ENCODE measurements around the gene MRGPRF. TPM values are rescaled to one million over a fixed set of nuclear protein-coding genes. Genes with fewer than 3 reads are reported as not detected.

The MRGPRF gene
- polyA plus RNA-seq, 1 of the 3 experiments (the other 2 are of a cell fraction), result 0.18 TPM

- no peak for TF ChIP-seq CTCF (IDR thresholded peaks at IDR 0.05)
- TF ChIP-seq RCOR1 (IDR thresholded peaks at IDR 0.05; ENCODE audit: low read length), result no peak
- TF ChIP-seq, protein P1, sequence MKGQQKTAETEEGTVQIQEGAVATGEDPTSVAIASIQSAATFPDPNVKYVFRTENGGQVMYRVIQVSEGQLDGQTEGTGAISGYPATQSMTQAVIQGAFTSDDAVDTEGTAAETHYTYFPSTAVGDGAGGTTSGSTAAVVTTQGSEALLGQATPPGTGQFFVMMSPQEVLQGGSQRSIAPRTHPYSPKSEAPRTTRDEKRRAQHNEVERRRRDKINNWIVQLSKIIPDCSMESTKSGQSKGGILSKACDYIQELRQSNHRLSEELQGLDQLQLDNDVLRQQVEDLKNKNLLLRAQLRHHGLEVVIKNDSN (IDR thresholded peaks at IDR 0.05; ENCODE audit: borderline replicate concordance, low read depth), result peak; percentile 75; the same call in 1 of the 2 replicates
- TF ChIP-seq RXRA (IDR thresholded peaks at IDR 0.05; ENCODE audit: borderline replicate concordance, low read depth), result no peak
- TF ChIP-seq EP300 (IDR thresholded peaks at IDR 0.05; ENCODE audit: borderline replicate concordance in 1 of 2, low read depth in 1 of 2, low read length in 1 of 2), result no peak
- peak; percentile 65 for TF ChIP-seq TCF12 (IDR thresholded peaks at IDR 0.05)
- TF ChIP-seq NFIC (IDR thresholded peaks at IDR 0.05; ENCODE audit: borderline replicate concordance), result peak; percentile 34; the same call in 1 of the 2 replicates
Observed at GRCh38 chr11:69040581-69041260, 27.7 kb upstream of the MRGPRF start (continued).

GRCh38 chr11:69040051-69040450 lies 27.0 kb upstream of the MRGPRF start:
- TF ChIP-seq, protein P2, sequence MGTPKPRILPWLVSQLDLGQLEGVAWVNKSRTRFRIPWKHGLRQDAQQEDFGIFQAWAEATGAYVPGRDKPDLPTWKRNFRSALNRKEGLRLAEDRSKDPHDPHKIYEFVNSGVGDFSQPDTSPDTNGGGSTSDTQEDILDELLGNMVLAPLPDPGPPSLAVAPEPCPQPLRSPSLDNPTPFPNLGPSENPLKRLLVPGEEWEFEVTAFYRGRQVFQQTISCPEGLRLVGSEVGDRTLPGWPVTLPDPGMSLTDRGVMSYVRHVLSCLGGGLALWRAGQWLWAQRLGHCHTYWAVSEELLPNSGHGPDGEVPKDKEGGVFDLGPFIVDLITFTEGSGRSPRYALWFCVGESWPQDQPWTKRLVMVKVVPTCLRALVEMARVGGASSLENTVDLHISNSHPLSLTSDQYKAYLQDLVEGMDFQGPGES (IDR thresholded peaks at IDR 0.05; ENCODE audit: low read depth, low read length), result no peak
- Histone ChIP-seq H3K27ac (ENCODE audit: low read depth in 2 of 2, low read length in 1 of 2) (peak overlapping the region in 1 of 2 experiments; percentile 72; a peak in 1 of 4 replicates), H3K9me3 (no peaks in the 10 kb centered on the region), H2AFZ (ENCODE audit: low read depth) (no peak overlapping the region), H3F3A (replicated peaks; ENCODE audit: insufficient read depth) (no peaks in the 10 kb centered on the region), H3K9me2 (no peaks in the 10 kb centered on the region), H3K27me3 (ENCODE audit: insufficient read depth) (no peaks in the 10 kb centered on the region), H3K4me1 (ENCODE audit: control insufficient read depth in 1 of 2, insufficient read depth in 2 of 2, low read depth in 1 of 2, low read length in 1 of 2) (peaks cover 2 to 25% of the 10 kb centered on the region in 2 experiments; a peak in 3 of 4 replicates), H3K9ac (no peak overlapping the region), H4K20me1 (ENCODE audit: insufficient read depth) (no peaks in the 10 kb centered on the region), H3K4me2 (peak overlapping the region; percentile 50; the same call in 1 of the 2 replicates), H3K4me3 (ENCODE audit: low read depth in 2 of 2, low read length in 1 of 2) (no peak overlapping the region), H3K36me3 (replicated peaks in 1 of 2; ENCODE audit: control insufficient read depth in 1 of 2, insufficient read depth in 2 of 2, low read length in 1 of 2) (no peaks in the 10 kb centered on the region), H3K79me2 (ENCODE audit: insufficient read depth) (no peaks in the 10 kb centered on the region)
- WGBS (ENCODE audit: low lambda C conversion rate), result 81% methylated on average over 6 of the region's 6 CpGs
- CTCF ChIA-PET, result no interaction called here
- no peak for DNase-seq
- POLR2A ChIA-PET, result no interaction called here

- 70% methylated on average over 1 of the region's 1 CpG for WGBS (ENCODE audit: low lambda C conversion rate)
- Histone ChIP-seq H3F3A (replicated peaks; ENCODE audit: insufficient read depth) (no peaks in the 10 kb centered on the region), H3K4me1 (ENCODE audit: control insufficient read depth in 1 of 2, insufficient read depth in 2 of 2, low read depth in 1 of 2, low read length in 1 of 2) (peaks cover 2 to 22% of the 10 kb centered on the region in 2 experiments; a peak in 3 of 4 replicates), H3K9ac (no peak overlapping the region), H3K9me2 (no peaks in the 10 kb centered on the region), H4K20me1 (ENCODE audit: insufficient read depth) (no peaks in the 10 kb centered on the region), H2AFZ (ENCODE audit: low read depth) (no peak overlapping the region), H3K27me3 (ENCODE audit: insufficient read depth) (no peaks in the 10 kb centered on the region), H3K36me3 (replicated peaks in 1 of 2; ENCODE audit: control insufficient read depth in 1 of 2, insufficient read depth in 2 of 2, low read length in 1 of 2) (no peaks in the 10 kb centered on the region), H3K79me2 (ENCODE audit: insufficient read depth) (no peaks in the 10 kb centered on the region), H3K4me2 (no peak overlapping the region), H3K4me3 (ENCODE audit: low read depth in 2 of 2, low read length in 1 of 2) (no peak overlapping the region), H3K27ac (ENCODE audit: low read depth in 2 of 2, low read length in 1 of 2) (no peak overlapping the region), H3K9me3 (no peaks in the 10 kb centered on the region)
- CTCF ChIA-PET, result no interaction called here
- no peak for DNase-seq
- POLR2A ChIA-PET, result no interaction called here
- TF ChIP-seq MAX (IDR thresholded peaks at IDR 0.05; ENCODE audit: low read depth) (no peak), NFIC (IDR thresholded peaks at IDR 0.05; ENCODE audit: borderline replicate concordance) (no peak), CTCF (IDR thresholded peaks at IDR 0.05) (no peak), REST (IDR thresholded peaks at IDR 0.05; ENCODE audit: low read depth, low read length) (no peak), GABPA (IDR thresholded peaks at IDR 0.05; ENCODE audit: low read depth) (no peak), POLR2AphosphoS5 (IDR thresholded peaks at IDR 0.05; ENCODE audit: low read depth, low read length) (no peak), RXRA (IDR thresholded peaks at IDR 0.05; ENCODE audit: borderline replicate concordance, low read depth) (no peak), RCOR1 (IDR thresholded peaks at IDR 0.05; ENCODE audit: low read length) (no peak), EP300 (IDR thresholded peaks at IDR 0.05; ENCODE audit: borderline replicate concordance in 1 of 2, low read depth in 1 of 2, low read length in 1 of 2) (no peak), ELF1 (IDR thresholded peaks at IDR 0.05) (no peak)
Observed at GRCh38 chr11:69039501-69039900, 26.5 kb upstream of the MRGPRF start.

All from SK-N-SH (cell line).